Cardiac septum (tissue), 1 donor: ENCODE results near the gene CNPY2. TPM values are rescaled to one million over a fixed set of nuclear protein-coding genes. Genes with fewer than 3 reads are reported as not detected.
"Not testable (repeated sequence)": the region's sequence is repeated elsewhere in the genome, so short reads cannot be mapped to it uniquely, and the experiment has no call there.

Experiments used
- DNase-seq: peaks from one replicate; pipeline ENCODE4 v3.0.0-alpha.2; 2020; ENCODE audit warnings: low spot score
- intact Hi-C: fragments of 100-400 bp; cut with DNase I; formaldehyde crosslinking; loops from one replicate; pipeline ENCODE4 v1.14.0; 2022
- total RNA-seq: library from RNA; stranded (reverse); fragmentation: NEBNext Ultra II Directional; extraction: Animal tissue kit (Norgen Biotek cat#: 25700); gene quantifications from one replicate; pipeline ENCODE4 v1.2.1, GENCODE V29; 2021
- donor health status: DM: no; HTN: no; CAD: no.

The CNPY2 gene
- total RNA-seq, 1 donor from 2014 or later, result 38.0 TPM

GRCh38 chr12:56267443-56268071 lies 48.2 kb downstream of the CNPY2 start:
- peak; percentile 80 for DNase-seq
- intact Hi-C loops, result loop anchor here (2.0 kb wide), 2 partner anchors 33 to 45 kb away; partner anchors contain the start of gene CS

DNA sequence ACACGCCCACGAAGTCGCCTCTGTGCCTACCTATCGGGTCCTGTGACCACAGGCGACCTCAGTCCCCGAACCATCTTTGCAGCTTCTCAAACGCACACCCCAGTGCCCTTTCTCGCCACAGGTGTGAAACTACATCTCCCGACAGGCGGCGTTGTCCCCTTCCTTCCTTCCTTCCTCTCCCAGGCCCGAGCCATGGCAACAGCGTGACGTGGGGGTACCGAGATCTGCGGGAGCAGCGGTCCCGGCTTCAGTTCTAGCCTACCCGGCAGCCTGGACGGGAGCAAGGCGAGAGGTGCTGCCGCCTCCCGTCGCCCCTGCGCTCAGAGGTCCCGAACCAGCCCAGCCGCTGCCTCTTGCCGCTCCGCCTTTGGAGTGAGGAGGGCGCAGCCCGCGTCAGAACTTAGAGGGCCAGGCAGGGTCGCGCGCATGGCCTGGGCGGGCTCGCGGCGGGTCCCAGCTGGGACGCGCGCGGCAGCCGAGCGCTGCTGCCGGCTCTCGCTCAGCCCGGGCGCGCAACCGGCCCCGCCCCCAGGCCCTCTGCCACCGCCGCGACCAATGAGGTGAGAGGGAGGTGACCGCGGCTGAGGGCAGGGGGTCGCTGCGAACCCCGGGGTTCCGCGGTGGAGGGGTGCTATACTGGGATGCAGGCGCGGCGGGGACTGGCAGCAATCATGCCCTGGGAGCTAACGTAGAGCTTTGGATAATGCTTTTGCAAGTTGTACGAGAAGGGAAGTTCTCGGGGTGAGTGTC lies 48.9 kb downstream of the CNPY2 start, which contains the start of gene COQ10A:
Gene COQ10A, plus strand, starts transcription at position 250 of the 750 bp plus-strand sequence. Its CDS starts 177 bp downstream, at position 427.
- intact Hi-C loops, result loop anchor here (2.0 kb wide), 2 partner anchors 34 to 44 kb away; partner anchors contain the start of gene CS

DNA sequence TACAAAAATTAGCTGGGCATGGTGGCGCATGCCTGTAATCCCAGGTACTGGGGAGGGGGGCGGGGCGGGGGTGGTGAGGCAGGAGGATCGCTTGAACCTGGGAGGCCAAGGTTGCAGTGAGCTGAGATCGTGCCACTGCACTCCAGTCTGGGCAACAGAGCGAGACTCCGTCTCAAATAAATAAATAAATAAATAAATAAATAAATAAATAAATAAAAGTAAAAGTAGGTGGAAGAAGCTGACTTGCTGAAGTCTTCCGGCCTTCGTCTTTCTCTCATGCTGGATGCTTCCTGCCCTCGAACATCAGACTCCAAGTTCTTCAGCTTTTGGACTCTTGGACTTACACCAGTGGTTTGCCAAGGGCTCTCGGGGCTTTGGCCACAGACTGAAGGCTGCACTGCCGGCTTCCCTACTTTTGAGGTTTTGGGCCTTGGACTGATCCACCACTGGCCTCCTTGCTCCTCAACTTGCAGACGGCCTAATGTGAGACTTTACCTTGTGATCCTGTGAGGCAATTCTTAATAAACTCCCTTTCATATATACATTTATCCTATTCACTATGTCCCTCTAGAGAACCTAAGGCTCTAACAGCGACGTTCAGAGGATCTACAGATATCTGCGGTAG lies 49.6 kb downstream of the CNPY2 start:
- not testable (repeated sequence) for DNase-seq
- intact Hi-C loops, result loop anchor here (2.0 kb wide), 2 partner anchors 35 to 43 kb away; partner anchors contain the start of gene CS

More for the DNA sequence above, 48.9 kb downstream of the CNPY2 start, which contains the start of gene COQ10A:
- DNase-seq, result peak; percentile 95

- DNase-seq, intact Hi-C loops: not testable (repeated sequence)
These were observed 52.8 kb downstream of the CNPY2 start for GRCh38 chr12:56262955-56263354.

DNA sequence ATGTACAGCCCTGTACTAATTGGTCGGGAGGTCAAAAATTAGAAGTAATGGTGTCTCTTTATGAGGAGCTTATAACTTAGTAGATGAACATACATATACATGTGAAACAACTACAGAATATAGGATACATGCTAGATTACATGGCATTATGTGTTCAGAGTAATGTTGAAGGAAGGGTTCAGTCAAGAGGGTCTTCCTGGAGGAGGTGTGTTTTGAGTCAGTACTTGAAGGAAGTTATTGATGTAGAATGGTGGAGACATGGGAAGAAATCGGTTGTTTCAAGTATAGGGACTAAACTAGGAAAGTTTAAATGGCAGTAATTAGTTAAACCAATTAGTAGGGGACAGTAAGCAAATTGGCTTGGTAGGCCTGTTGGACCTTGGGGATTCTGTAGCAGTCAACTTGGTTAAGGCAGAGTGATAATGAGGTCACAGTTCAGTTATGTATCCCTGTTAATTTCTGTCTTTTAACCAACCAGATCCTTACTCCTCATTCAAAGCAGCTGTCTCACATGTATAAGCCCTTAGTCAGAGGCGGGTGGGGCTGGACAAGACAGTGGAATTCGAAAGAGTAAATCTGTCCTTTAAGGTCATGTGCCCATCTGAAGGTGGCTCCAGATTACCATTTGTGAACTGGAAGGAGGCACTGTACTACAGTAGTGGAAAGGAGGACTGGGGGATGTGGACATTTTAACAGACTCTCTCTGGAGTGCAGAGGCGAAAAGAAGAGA lies 54.1 kb downstream of the CNPY2 start:
- DNase-seq, result no peak
- intact Hi-C loops, result no loop called here

DNA sequence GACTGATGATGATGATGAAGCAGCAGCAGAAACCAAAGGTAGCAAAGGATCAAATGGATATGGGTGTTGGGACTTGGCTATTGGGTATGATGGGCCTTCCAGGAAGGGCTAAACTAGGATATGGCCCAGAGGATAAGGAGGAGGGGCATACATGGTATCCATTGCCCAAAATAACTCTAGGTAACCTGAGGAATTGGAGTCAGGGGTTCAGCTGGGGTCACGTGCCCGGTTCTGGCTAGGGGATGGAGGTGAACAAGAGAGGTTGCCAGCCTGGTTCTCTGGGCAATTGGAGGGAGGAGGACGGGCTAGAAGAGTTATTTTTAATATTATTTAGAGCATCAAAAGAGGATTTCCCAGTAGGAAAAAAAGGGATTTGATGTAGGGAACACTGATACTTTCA lies 54.9 kb downstream of the CNPY2 start:
- intact Hi-C loops, result no loop called here
- no peak for DNase-seq

DNA sequence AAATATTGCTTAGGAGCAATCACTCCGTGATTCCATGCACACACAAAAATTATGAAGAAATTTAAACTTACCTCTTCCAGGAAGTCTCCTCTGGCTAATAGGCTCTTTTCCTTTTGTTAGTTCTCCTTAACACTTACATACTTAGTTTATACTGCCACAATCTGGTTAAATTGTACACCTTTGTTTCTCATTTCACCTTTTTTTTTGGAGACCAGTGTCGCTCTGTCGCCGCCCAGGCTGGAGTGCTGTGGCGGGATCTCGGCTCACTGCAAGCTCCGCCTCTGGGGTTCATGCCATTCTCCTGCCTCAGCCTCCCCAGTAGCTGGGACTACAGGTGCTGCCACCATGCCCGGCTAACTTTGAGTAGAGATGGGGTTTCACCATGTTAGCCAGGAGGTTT lies 55.4 kb downstream of the CNPY2 start:
- intact Hi-C loops, result no loop called here
- no peak for DNase-seq

Other genes starting within 250 kb of the CNPY2 start
- gene ERBB3, start 235.8 kb downstream of the CNPY2 start, total RNA-seq, result 1.5 TPM
- 61.6 TPM for gene PA2G4, start 211.4 kb downstream of the CNPY2 start, total RNA-seq
- gene RPL41, start 199.4 kb downstream of the CNPY2 start, total RNA-seq, result 1,517 TPM
- gene ZC3H10, start 197.7 kb downstream of the CNPY2 start, total RNA-seq, result 6.0 TPM
- gene ESYT1, start 187.7 kb downstream of the CNPY2 start, total RNA-seq, result 36.2 TPM
- gene MYL6B, start 163.4 kb downstream of the CNPY2 start, total RNA-seq, result 37.6 TPM
- 792 TPM for gene MYL6, start 157.6 kb downstream of the CNPY2 start, total RNA-seq
- gene SMARCC2, start 126.5 kb downstream of the CNPY2 start, total RNA-seq, result 71.5 TPM
- 40.7 TPM for gene RNF41, start 94.1 kb downstream of the CNPY2 start, total RNA-seq
- 19.6 TPM for gene NABP2, start 91.6 kb downstream of the CNPY2 start, total RNA-seq
- not detected for gene SLC39A5, start 85.9 kb downstream of the CNPY2 start, total RNA-seq
- 28.8 TPM for gene ANKRD52, start 57.6 kb downstream of the CNPY2 start, total RNA-seq
- gene COQ10A, start 49.0 kb downstream of the CNPY2 start, total RNA-seq, result 86.8 TPM
- gene CS, start 15.7 kb downstream of the CNPY2 start, total RNA-seq, result 570 TPM
- gene PAN2, start 18.0 kb upstream of the CNPY2 start, total RNA-seq, result 46.3 TPM
- not detected for gene IL23A, start 22.9 kb upstream of the CNPY2 start, total RNA-seq
- 41.1 TPM for gene STAT2, start 44.1 kb upstream of the CNPY2 start, total RNA-seq
- not detected for gene APOF, start 46.9 kb upstream of the CNPY2 start, total RNA-seq
- gene TIMELESS, start 133.4 kb upstream of the CNPY2 start, total RNA-seq, result 2.0 TPM
- gene MIP, start 138.7 kb upstream of the CNPY2 start, total RNA-seq, result 0.48 TPM
- 3.3 TPM for gene SPRYD4, start 152.6 kb upstream of the CNPY2 start, total RNA-seq
- gene GLS2, start 172.2 kb upstream of the CNPY2 start, total RNA-seq, result 0.38 TPM
- 23.0 TPM for gene RBMS2, start 205.8 kb upstream of the CNPY2 start, total RNA-seq